Stimulated activated CD8-positive, alpha-beta memory T cell treated with anti-CD3 and anti-CD28 coated beads, Interleukin-2, amount 100 ng/mL, for 1 hour (primary cell): Measurements from ENCODE around the gene CAMTA2.

Experiments used
- DNase-seq, 2 donors: peaks; one replicate each; pipeline ENCODE4 v3.0.0-alpha.2; 2020; ENCODE audit warnings: low read depth in 2 of 2

The CAMTA2 gene

DNA sequence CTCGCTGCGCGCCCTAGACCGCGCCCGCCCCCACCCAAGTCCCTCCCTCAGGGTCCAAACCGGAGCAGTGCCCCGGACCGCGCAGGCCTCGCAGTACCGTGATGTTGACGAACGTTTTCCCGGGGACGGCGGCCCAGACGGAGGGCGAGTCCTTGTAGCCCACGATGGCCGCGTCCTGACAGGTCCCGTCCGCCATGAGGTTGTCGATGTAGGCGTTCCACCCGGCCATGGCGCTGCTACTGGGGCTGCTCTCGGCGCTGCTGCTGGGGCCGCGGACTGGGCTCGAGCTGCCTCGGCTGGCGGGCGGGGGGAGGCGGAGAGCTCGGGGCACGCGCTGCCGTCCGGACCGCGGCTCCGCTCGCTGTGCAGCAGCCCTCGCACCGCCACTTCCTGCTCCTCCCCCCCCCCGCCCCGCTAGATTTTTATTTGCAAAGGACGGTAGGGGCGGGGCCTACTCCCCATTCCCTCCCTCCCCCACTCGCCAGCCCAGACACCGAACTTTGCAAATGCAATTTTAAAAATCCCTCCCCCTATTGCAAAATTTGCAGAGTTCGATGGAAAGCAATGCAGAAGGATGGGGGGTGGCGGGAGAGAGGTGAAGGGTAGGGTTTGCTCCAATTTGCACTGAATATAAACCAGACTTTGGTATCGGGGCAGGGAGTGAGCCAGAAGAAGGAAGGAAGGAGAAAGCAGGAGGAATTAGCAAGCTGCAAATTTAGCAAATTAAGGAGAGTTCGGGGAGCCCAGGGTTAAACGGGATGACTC, 39.1 kb downstream of the CAMTA2 start, which contains the start of gene PFN1:
Gene PFN1 (minus strand): TSS at position 365 of the 765 bp plus-strand sequence. CDS start 136 bp downstream, at position 229.
- peak; percentile 77 to 85 for DNase-seq

DNA sequence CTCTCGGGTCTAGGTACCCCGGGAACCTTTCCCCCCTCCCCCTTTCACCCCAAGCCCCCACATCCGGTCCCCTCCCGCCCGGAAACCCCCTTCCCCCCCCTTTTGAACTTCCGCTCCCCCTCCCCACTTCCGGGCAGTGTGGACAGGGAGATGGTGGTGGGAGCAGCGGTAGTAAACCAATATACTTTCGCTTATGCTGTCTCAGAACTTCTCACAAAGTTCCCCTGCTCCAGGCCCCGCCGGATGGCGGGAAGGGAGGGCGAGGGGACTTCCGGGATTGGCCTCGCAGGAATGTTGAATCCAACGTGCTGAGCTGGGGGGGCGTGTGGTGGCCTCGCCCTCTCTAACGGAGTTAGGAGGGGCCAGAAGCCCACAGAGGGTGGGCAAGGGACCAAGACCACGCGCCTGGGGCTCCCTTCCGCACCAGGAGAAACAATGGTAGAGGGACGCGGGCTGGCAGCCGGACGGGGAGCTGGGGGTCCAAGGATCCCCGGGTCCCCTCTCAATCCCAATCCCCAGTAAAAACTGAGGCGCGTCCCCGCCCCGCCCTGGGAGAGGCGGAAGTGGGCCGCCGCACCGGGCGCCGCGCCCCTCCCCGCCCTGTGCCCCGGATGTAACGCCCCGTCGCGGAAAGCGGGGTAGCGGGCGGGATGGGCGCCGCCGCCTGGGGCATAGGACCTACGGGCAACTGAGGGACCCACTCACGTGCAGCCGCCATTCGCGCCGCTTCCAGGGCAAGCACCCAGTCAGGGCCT, 39.9 kb downstream of the CAMTA2 start:
- DNase-seq: peak in 1 of 2 donors; percentile 51

GRCh38 chr17:4947010-4947410, 40.5 kb downstream of the CAMTA2 start:
- no peak for DNase-seq

DNA sequence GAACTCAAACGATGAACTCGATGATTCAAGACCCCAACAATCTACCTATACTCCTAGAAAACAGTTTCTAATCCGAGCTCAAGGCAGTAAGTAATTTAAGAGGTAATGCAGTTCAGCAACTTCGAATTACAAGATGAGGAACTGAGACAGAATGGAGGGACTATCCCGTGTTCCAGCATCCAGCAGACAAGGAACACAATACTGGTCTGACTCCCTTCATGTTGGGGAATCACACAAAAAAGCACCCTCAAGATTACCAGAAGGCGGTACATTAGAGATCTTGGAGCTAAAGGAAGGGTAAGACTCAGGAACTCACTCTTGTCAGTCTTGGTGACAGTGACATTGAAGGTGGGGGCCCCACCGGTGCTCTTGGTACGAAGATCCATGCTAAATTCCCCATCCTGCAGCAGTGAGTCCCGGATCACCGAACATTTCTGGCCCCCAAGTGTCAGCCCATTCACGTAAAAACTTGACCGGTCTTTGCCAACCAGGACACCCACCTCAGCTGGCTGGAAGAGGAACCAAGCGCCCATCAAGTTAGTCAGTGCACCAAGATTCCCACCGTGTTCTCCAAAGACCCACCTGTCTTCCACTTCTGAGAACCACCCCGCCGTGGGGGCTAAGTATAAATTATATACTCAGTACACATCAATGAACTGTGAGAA, 41.0 kb downstream of the CAMTA2 start:
- DNase-seq: no peak

- no peak for DNase-seq
Measured at GRCh38 chr17:4945944-4946280, 41.6 kb downstream of the CAMTA2 start.

DNA sequence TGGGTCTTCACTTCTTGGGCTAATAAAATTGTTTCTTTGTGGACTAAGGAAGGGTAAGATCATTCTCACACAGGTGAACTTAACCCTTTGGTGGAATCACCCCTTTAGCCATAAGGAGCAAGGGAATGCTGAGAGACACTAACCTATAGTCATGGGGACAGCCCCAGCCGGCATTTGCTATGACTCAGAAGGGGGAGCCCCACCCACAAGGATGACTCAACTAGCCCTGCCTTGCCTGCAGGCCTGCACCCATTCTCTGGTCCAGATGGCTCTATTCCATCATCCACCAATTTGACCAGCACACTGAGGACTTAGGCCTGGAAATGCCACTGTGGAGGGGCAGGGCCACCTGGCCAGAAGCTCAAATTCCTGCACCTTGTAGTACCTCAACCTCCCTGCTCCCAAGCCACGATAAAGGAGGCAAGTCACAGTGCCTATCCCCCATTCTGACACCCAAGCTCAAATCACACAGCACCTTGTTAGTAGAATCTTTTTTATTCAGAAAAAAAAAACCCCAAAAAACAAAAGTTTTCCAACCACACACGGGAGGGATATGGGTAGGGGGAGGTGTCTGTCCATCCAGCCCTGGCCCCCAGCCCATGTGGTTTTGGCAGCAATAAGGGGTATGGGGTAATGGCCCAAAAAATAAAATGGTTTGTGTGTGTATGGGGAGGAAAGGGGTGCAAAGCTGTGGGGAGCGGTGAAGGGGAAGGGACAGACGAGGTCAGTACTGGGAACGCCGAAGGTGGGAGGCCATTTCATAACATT, 42.1 kb downstream of the CAMTA2 start:
- peak in 1 of 2 donors; percentile 63 for DNase-seq

GRCh38 chr17:4944554-4945175, 42.8 kb downstream of the CAMTA2 start:
- no peak for DNase-seq

- peak in 1 of 2 donors; percentile 33 for DNase-seq
Measured at GRCh38 chr17:4944163-4944553, 43.3 kb downstream of the CAMTA2 start.

GRCh38 chr17:4942760-4943508, 44.5 kb downstream of the CAMTA2 start:
- DNase-seq: no peak

DNA sequence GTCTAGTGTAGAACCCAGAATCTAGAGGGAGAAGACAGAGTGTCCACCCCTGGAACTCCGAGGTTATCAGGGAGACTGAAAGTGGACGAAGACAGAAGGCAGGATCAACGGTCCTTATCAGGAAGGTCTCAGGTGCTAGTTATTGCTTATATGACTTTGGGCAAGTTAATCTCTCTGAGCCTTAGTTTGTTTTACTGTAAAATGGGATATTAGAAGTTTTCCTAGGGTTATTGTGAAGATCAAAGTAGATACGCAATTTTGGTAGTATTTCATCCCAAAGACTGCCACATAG, 46.2 kb downstream of the CAMTA2 start:
- DNase-seq: no peak

DNA sequence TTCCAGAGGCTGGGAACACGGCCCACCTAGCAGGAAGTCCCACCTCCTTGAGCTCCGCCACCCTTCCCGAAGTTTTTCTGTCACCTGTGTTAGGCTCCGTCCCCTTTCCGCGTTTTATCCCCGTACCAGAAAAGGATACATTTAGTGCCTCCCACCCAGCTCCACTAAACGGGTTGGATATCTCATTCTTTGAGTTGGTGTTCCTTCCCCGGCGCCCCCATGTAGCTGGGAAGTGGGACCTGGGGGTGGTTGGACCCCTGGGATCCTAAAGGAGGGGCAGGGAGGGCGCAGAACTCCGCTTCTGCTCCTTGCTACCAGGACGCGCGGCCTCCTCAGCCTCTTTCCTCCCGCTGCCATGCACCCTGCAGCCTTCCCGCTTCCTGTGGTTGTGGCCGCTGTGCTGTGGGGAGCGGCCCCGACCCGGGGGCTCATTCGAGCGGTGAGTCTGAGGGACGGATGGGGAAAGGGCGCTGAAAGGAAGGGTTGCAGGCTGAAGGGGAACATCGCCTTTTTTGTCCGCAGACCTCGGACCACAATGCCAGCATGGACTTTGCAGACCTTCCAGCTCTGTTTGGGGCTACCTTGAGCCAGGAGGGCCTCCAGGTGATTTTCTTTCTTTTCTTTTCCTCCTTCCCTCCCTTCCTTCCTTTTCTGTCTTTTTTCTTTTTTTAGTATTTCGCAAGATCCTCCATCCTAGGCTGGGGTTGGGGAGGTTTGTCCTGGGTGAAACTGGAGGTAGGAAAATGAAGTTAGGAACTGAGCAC, 46.7 kb downstream of the CAMTA2 start:
- peak in 1 of 2 donors; percentile 23 for DNase-seq

GRCh38 chr17:4939796-4940554, 47.5 kb downstream of the CAMTA2 start, which contains the start of the genes RNF167 and SLC25A11:
RNF167 (plus strand) TSS chr17:4940268; CDS start chr17:4940910, 642 bp downstream.
SLC25A11 (minus strand) TSS chr17:4940046; CDS start chr17:4939910, 136 bp downstream.
- DNase-seq: peak; percentile 88 to 89

DNA sequence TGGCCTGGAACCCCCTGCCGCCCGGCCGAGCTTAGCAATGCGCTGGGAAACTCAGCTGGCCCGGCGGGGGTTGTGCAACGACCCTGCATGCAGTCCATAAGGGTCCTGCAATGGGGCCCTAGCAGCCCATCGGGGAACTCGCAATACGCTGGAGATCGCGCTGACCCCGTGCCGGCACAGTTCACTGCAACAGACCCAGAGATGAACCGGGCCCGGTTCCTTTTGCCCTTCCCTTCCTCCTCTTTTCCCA, 48.0 kb downstream of the CAMTA2 start:
- no peak for DNase-seq

- DNase-seq: no peak
Measured at GRCh38 chr17:4938688-4939545, 48.6 kb downstream of the CAMTA2 start.

- no peak for DNase-seq
Measured at GRCh38 chr17:4938069-4938491, 49.4 kb downstream of the CAMTA2 start.

DNA sequence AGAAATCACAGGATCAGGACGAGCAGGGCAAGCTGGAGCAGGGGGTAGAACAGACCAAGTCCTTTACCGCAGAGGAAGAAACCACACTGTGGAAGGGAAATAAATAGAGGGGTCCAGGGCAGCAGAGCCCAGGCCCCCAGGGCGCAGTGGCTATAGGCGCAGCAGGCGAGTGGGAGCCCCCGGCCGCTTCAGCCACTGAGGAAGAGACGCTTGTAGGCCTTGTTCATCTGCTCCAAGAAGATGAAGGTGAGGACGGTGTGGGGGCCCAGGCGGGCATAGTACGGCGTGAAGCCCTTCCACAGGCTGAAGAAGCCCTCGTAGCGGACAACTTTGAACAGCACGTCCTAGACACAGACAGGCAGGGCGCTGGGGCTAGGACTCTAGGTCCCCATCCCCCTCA, 49.9 kb downstream of the CAMTA2 start:
- DNase-seq: no peak

GRCh38 chr17:4936436-4936835, 51.0 kb downstream of the CAMTA2 start:
- DNase-seq: no peak

DNA sequence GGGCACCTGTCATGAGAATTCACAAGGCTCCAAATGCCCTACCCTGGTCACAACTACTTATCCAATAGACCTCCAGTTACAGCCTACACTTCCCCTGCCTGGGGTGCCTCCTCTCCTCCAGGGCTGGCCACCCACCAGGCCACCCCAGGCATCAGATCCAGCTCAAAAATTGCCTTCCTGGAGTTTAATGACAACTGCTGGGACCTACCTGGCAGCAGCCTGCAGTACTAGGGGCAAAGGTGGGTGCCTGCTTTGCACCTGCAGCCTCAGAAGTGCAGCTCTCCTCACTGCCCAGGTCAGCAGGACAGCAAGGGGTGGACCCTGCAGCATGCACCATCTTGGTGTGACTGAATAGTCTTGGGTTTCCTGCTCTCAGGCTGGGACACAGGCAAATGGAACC, 51.8 kb downstream of the CAMTA2 start:
- no peak for DNase-seq
